Measurements from ENCODE around the gene PABPN1L. TPM values are rescaled to one million over a fixed set of nuclear protein-coding genes. Genes with fewer than 3 reads are reported as not detected.

PABPN1L gene
- total and polyA plus RNA-seq, 2 donors (not counting 1 experiment from before 2014, with no cell fraction given): 0.21 to 0.84 TPM

DNA sequence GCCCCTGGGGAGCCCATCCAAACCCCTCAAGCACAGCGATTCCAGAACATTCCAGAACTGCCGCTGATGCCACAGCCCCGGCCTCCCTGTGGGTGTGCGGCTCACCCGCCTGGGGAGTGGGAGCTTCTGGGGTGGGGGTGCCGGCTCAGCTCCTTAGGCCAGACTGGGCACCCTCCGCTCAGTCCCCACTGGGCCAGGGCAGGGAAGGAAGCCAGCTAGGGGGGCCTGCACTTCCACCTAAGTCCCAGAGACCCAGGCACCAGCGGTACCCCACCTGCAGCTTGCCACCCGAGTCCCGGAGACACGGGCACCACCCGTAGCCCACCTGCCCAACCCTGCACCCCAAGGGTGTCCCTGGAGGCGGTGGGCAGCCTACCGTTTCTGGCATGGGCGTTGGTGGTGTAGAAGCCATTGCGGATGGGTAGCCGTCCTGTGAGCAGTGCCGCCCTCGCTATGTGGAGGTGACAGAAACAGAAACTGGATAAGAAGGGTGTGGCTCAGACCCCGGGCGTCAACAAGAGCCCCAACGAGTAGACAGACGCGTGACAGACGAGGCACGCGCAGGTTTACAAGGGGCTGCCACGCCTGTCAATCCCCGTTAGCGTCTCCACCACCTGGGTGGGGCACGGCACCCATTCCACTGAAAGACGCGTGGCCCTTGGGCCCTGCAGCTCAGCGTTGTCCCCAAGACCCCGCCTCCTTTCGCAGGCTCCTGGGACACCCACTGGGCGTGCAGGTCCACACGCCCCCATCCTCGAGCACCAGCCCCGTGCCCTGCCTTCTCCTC lies 24.7 kb downstream of the PABPN1L start:
- Mint-ChIP-seq H3K27ac (no peak overlapping the region), H3K4me3 (no peak overlapping the region), H3K27me3 (no peaks in the 10 kb centered on the region), H3K9me3 (ENCODE audit: insufficient read depth) (no peaks in the 10 kb centered on the region), H3K4me1 (no peaks in the 10 kb centered on the region)
- H3K36me3 ChIP-seq (replicated peaks in 1 of 2; ENCODE audit: control extremely low read depth in 1 of 2, control insufficient read depth in 1 of 2, extremely low read depth in 1 of 2, insufficient read depth in 2 of 2, low read length in 1 of 2): peaks cover 0 to 14% of the 10 kb centered on the region in 2 experiments
- DNase-seq (no peak), ATAC-seq (ENCODE audit: low read depth) (peak; percentile 36)
- no peak overlapping the region for H3K4me2 ChIP-seq (replicated peaks; ENCODE audit: low read depth, low read length, poor library complexity, severe bottlenecking)
- H3K9ac ChIP-seq (ENCODE audit: low read length): no peak overlapping the region
- H2AFZ ChIP-seq (ENCODE audit: insufficient read depth, low read depth, low read length, poor library complexity, severe bottlenecking): no peak overlapping the region
- H3K9me3 ChIP-seq (ENCODE audit: control extremely low read depth in 1 of 3, control insufficient read depth in 2 of 3, insufficient read depth in 1 of 3, low read length in 2 of 3): no peaks in the 10 kb centered on the region
- ChIA-PET CTCF (no interaction called here), POLR2A (no interaction called here)
- H3K79me2 ChIP-seq (ENCODE audit: control insufficient read depth, insufficient read depth, low read length): peaks cover 32% of the 10 kb centered on the region
- no peak overlapping the region for H3K4me3 ChIP-seq (ENCODE audit: control extremely low read depth in 1 of 5, extremely low read depth in 1 of 5, insufficient read depth in 1 of 5, low read depth in 2 of 5, low read length in 4 of 5)
- H3K27me3 ChIP-seq (replicated peaks in 1 of 4; ENCODE audit: control extremely low read depth in 1 of 4, control insufficient read depth in 3 of 4, insufficient read depth in 4 of 4, low read length in 3 of 4): no peaks in the 10 kb centered on the region
- H3K27ac ChIP-seq (ENCODE audit: low read length in 2 of 2): no peak overlapping the region
- H3K4me1 ChIP-seq (ENCODE audit: control insufficient read depth in 2 of 2, insufficient read depth in 2 of 2, low read length in 2 of 2): no peaks in the 10 kb centered on the region
- no peak for TF ChIP-seq EZH2 (IDR thresholded peaks at IDR 0.05; ENCODE audit: borderline replicate concordance, insufficient read depth, low read depth, low read length, poor library complexity, severe bottlenecking)
- TF ChIP-seq, protein P1, sequence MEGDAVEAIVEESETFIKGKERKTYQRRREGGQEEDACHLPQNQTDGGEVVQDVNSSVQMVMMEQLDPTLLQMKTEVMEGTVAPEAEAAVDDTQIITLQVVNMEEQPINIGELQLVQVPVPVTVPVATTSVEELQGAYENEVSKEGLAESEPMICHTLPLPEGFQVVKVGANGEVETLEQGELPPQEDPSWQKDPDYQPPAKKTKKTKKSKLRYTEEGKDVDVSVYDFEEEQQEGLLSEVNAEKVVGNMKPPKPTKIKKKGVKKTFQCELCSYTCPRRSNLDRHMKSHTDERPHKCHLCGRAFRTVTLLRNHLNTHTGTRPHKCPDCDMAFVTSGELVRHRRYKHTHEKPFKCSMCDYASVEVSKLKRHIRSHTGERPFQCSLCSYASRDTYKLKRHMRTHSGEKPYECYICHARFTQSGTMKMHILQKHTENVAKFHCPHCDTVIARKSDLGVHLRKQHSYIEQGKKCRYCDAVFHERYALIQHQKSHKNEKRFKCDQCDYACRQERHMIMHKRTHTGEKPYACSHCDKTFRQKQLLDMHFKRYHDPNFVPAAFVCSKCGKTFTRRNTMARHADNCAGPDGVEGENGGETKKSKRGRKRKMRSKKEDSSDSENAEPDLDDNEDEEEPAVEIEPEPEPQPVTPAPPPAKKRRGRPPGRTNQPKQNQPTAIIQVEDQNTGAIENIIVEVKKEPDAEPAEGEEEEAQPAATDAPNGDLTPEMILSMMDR (IDR thresholded peaks at IDR 0.05): no peak
- peaks cover 32% of the 10 kb centered on the region for H4K20me1 ChIP-seq (ENCODE audit: control insufficient read depth, insufficient read depth, low read length, poor library complexity, severe bottlenecking)
- intact Hi-C loops (cut with micrococcal nuclease): no loop called here
- 88% methylated on average over 35 of the region's 40 CpGs for WGBS (ENCODE audit: insufficient coverage)

DNA sequence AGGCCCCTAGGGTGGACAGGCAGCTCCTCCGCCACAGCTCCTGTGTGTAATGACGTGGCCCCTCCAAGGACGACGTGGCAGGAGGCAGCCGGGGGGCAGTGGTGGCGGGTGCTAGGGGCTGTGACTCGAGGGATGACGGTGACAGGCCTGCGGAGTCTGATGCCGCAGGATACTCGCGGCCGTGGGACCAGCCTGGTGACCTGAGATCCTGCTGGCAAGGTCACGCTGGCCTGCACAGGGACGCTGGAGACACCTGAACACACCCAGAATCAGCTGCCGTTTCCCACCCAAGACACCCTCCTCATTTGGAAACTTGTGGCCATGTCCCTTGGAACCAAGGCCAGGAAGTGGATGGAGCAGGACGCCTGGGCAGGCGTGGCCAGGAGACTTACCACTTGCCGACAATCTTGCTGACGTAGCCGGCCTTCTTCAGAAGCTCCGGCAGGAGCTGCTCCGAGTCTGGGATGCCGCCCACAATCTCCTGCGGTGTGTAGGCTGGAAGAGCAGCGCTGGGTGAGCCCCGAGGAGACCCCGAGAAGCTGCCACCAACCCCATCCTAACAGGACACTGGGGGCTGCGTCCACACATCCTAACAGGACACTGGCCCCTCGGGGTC lies 25.8 kb downstream of the PABPN1L start:
- H4K20me1 ChIP-seq (ENCODE audit: control insufficient read depth, insufficient read depth, low read length, poor library complexity, severe bottlenecking): peaks cover 26% of the 10 kb centered on the region
- H3K9ac ChIP-seq (ENCODE audit: low read length): no peak overlapping the region
- 97% methylated on average over 30 of the region's 30 CpGs for WGBS (ENCODE audit: insufficient coverage)
- H3K4me2 ChIP-seq (replicated peaks; ENCODE audit: low read depth, low read length, poor library complexity, severe bottlenecking): no peak overlapping the region
- ATAC-seq (ENCODE audit: low read depth): no peak
- TF ChIP-seq EZH2 (IDR thresholded peaks at IDR 0.05; ENCODE audit: borderline replicate concordance, insufficient read depth, low read depth, low read length, poor library complexity, severe bottlenecking): no peak
- TF ChIP-seq, protein P1 (IDR thresholded peaks at IDR 0.05): no peak
- peaks cover 22% of the 10 kb centered on the region for H3K79me2 ChIP-seq (ENCODE audit: control insufficient read depth, insufficient read depth, low read length)
- no peaks in the 10 kb centered on the region for H3K4me1 ChIP-seq (ENCODE audit: control insufficient read depth in 2 of 2, insufficient read depth in 2 of 2, low read length in 2 of 2)
- H3K9me3 ChIP-seq (ENCODE audit: control extremely low read depth in 1 of 3, control insufficient read depth in 2 of 3, insufficient read depth in 1 of 3, low read length in 2 of 3): no peaks in the 10 kb centered on the region
- no peak overlapping the region for H3K27ac Mint-ChIP-seq
- no peaks in the 10 kb centered on the region for H3K27me3 Mint-ChIP-seq
- H3K4me3 ChIP-seq (ENCODE audit: control extremely low read depth in 1 of 5, extremely low read depth in 1 of 5, insufficient read depth in 1 of 5, low read depth in 2 of 5, low read length in 4 of 5): no peak overlapping the region
- H3K27ac ChIP-seq (ENCODE audit: low read length in 2 of 2): no peak overlapping the region
- ChIA-PET CTCF (no interaction called here), POLR2A (no interaction called here)
- H3K9me3 Mint-ChIP-seq (ENCODE audit: insufficient read depth): no peaks in the 10 kb centered on the region
- DNase-seq: no peak
- no peak overlapping the region for H3K4me3 Mint-ChIP-seq
- no peak overlapping the region for H2AFZ ChIP-seq (ENCODE audit: insufficient read depth, low read depth, low read length, poor library complexity, severe bottlenecking)
- no peaks in the 10 kb centered on the region for H3K4me1 Mint-ChIP-seq
- no peaks in the 10 kb centered on the region for H3K27me3 ChIP-seq (replicated peaks in 1 of 4; ENCODE audit: control extremely low read depth in 1 of 4, control insufficient read depth in 3 of 4, insufficient read depth in 4 of 4, low read length in 3 of 4)
- H3K36me3 ChIP-seq (replicated peaks in 1 of 2; ENCODE audit: control extremely low read depth in 1 of 2, control insufficient read depth in 1 of 2, extremely low read depth in 1 of 2, insufficient read depth in 2 of 2, low read length in 1 of 2): peaks cover 0 to 14% of the 10 kb centered on the region in 2 experiments
- intact Hi-C loops (cut with micrococcal nuclease): no loop called here
